Fibroblast of lung (primary cell): ENCODE data around the gene DLG4. TPM values are rescaled to one million over a fixed set of nuclear protein-coding genes. Genes with fewer than 3 reads are reported as not detected.

Experiments
- DNase-seq, 2 donors: peaks; one replicate each; pipeline versions ENCODE4 v3.0.0 to v3.0.0-alpha.2; 2010; ENCODE audit warnings: low read depth in 2 of 2
- H2AFZ ChIP-seq: 2 replicates; pipeline ENCODE4 v1.5.1; 2012; ENCODE audit warnings: low read length, control low read depth, inconsistent platforms
- H3K27ac ChIP-seq: 2 replicates; pipeline ENCODE4 v1.5.1; 2011; ENCODE audit warnings: low read length, control low read depth; ENCODE audit not compliant: insufficient read depth
- H3K27me3 ChIP-seq: 2 replicates; pipeline ENCODE4 v1.5.1; 2011; ENCODE audit warnings: mild to moderate bottlenecking, low read length; ENCODE audit not compliant: control insufficient read depth, insufficient read depth
- H3K36me3 ChIP-seq: 2 replicates; pipeline ENCODE4 v1.5.1; 2011; ENCODE audit warnings: low read length; ENCODE audit not compliant: control insufficient read depth, insufficient read depth
- H3K4me1 ChIP-seq: 2 replicates; pipeline ENCODE4 v1.5.1; 2011; ENCODE audit warnings: low read length; ENCODE audit not compliant: control insufficient read depth, insufficient read depth; ENCODE audit errors: extremely low read depth
- H3K4me2 ChIP-seq: 2 replicates; pipeline ENCODE4 v1.5.1; 2011; ENCODE audit warnings: low read length, control low read depth; ENCODE audit not compliant: insufficient read depth; ENCODE audit errors: extremely low read depth
- H3K4me3 ChIP-seq, 4 experiments: fragments of 200-600 bp in 1 of 4; sonication (generic) in 1 of 4; replicated peaks in 1 of 4; 2 replicates each; pipeline ENCODE4 v1.5.1; 2011 to 2016; ENCODE audit warnings: low read length in 4 of 4, low read depth in 3 of 4, mild to moderate bottlenecking in 3 of 4, control low read depth in 2 of 4, inconsistent platforms in 1 of 4, mixed read lengths in 1 of 4; ENCODE audit not compliant: insufficient read depth in 1 of 4; ENCODE audit errors: control extremely low read depth in 1 of 4
- H3K79me2 ChIP-seq: 2 replicates; pipeline ENCODE4 v1.5.1; 2012; ENCODE audit warnings: mild to moderate bottlenecking, low read length, inconsistent platforms; ENCODE audit not compliant: control insufficient read depth, insufficient read depth
- H3K9ac ChIP-seq: 2 replicates; pipeline ENCODE4 v1.5.1; 2011; ENCODE audit warnings: mild to moderate bottlenecking, low read length, control low read depth; ENCODE audit not compliant: insufficient read depth
- H3K9me3 ChIP-seq: 2 replicates; pipeline ENCODE4 v1.5.1; 2012; ENCODE audit warnings: low read depth, low read length; ENCODE audit not compliant: control insufficient read depth, insufficient read depth
- H4K20me1 ChIP-seq: 2 replicates; pipeline ENCODE4 v1.5.1; 2011; ENCODE audit warnings: low read length; ENCODE audit not compliant: control insufficient read depth, insufficient read depth; ENCODE audit errors: extremely low read depth
- EZH2 ChIP-seq: IDR thresholded peaks from 2 replicates; pipeline ENCODE4 v1.5.1; 2012; ENCODE audit warnings: low read length, control low read depth, mild to moderate bottlenecking; ENCODE audit errors: missing control alignments
- polyA plus RNA-seq, 2 donors: library from polyadenylated mRNA; depleted of rRNA in 1 of 2; stranded (reverse) in 1 of 2; unstranded in 1 of 2; fragments of >200 nt; gene quantifications; 2 replicates each; pipeline ENCODE4 v1.2.1, GENCODE V29; 2011 to 2012; ENCODE audit warnings: missing spikeins in 1 of 2
- total RNA-seq: library from RNA; depleted of rRNA; stranded (reverse); fragments of >200 nt; gene quantifications from 2 replicates; pipeline ENCODE4 v1.2.1, GENCODE V29; 2014
- TF ChIP-seq, protein P1 (sequence below), 2 donors: IDR thresholded peaks in 1 of 2; conservative IDR thresholded peaks in 1 of 2; 1 replicate in 1 of 2; 2 replicates in 1 of 2; pipeline ENCODE4 v1.5.1; 2011 to 2012; ENCODE audit warnings: low read length in 2 of 2, control low read depth in 1 of 2, inconsistent platforms in 1 of 2, low read depth in 1 of 2, mild to moderate bottlenecking in 1 of 2

Gene DLG4
- total and polyA plus RNA-seq, 2 donors (not counting 1 experiment from before 2014, with no cell fraction given): 11.3 to 22.0 TPM

DNA sequence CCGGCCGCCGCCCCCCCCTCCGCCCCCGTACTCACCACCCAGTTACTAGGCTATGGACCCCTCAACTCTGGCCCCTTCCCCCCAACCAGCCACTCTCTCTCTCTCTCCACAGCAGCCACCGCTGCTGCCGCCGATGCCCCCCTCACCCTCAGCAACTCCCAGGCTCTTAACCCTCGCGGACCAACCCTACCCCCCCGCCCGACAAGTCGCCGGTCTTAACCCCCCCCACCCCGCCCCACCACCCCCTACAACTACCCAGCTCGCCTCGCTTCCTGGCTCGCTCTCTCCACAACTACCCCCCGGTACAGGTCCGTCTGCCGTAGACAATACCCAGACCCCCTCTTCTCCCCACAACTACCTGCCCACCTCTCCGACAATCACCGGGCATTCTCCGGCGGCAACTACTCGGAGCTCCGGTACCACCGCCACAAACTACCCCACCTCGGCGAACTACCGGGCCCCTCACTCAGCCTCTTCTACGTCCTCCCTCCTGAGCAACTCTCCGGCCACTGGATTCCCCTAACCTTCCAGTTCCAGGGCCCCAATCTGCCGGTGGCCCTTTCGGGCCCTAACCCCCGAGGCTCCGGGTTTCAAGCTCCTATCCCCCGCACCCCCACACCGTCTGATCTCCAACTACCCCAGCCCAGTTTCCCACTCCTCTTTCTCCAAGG, 18.9 kb upstream of the DLG4 start:
- Histone ChIP-seq H3K27me3 (no peaks in the 10 kb centered on the region), H3K27ac (peak overlapping the region; percentile 74), H2AFZ (no peak overlapping the region), H3K4me3 (peak overlapping the region; percentile 89 to 96 (median 91)), H3K4me1 (peaks cover 25% of the 10 kb centered on the region), H4K20me1 (no peaks in the 10 kb centered on the region), H3K79me2 (peaks cover 67% of the 10 kb centered on the region), H3K36me3 (peaks cover 24% of the 10 kb centered on the region), H3K4me2 (peak overlapping the region; percentile 10), H3K9ac (peak overlapping the region; percentile 78), H3K9me3 (no peaks in the 10 kb centered on the region)
- DNase-seq: peak in 1 of 2 donors; percentile 49
- TF ChIP-seq, protein P1, sequence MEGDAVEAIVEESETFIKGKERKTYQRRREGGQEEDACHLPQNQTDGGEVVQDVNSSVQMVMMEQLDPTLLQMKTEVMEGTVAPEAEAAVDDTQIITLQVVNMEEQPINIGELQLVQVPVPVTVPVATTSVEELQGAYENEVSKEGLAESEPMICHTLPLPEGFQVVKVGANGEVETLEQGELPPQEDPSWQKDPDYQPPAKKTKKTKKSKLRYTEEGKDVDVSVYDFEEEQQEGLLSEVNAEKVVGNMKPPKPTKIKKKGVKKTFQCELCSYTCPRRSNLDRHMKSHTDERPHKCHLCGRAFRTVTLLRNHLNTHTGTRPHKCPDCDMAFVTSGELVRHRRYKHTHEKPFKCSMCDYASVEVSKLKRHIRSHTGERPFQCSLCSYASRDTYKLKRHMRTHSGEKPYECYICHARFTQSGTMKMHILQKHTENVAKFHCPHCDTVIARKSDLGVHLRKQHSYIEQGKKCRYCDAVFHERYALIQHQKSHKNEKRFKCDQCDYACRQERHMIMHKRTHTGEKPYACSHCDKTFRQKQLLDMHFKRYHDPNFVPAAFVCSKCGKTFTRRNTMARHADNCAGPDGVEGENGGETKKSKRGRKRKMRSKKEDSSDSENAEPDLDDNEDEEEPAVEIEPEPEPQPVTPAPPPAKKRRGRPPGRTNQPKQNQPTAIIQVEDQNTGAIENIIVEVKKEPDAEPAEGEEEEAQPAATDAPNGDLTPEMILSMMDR (conservative IDR thresholded peaks at IDR 0.05 in 1 of 2, IDR thresholded peaks at IDR 0.05 in 1 of 2; ENCODE audit: low read depth in 1 of 2, low read length in 2 of 2): no peak
- no peak for TF ChIP-seq EZH2

DNA sequence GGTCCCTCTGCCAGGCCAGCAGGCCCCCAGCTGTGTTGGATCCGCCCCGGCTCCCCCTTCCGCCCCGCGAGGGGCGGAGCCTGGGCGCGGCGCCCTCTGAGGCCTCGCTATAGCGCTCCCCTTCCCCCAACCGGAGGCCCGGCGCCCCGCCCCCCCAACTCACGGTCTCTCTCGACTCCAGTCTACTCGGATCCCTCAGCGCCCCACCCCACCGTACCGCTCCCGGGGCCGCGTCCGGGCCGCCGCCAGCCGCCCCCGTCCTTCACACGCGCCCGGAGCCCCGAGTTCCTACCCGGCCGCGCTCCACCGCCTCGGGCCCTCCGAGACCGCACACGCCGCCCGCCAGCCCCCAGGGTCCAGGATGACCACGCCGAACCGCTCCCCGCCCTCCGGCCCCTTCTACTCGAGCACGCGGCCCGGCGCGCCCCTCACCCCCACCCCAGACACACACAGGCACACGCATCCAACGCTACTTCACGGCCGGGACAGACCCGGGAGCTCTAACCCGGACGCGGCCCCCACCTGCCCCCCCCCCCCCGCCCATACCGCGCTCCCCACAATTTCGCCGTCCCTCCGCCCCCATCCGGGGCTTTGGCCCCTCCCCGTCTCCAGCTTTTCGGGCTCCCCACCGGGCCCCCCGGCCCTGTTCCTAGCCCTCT, 18.3 kb upstream of the DLG4 start:
- Histone ChIP-seq H2AFZ (no peak overlapping the region), H4K20me1 (no peaks in the 10 kb centered on the region), H3K4me3 (peak overlapping the region; percentile 33 to 92 (median 90)), H3K79me2 (peaks cover 74% of the 10 kb centered on the region), H3K36me3 (peaks cover 24% of the 10 kb centered on the region), H3K4me1 (peaks cover 23% of the 10 kb centered on the region), H3K27ac (peak overlapping the region; percentile 63), H3K27me3 (no peaks in the 10 kb centered on the region), H3K4me2 (peak overlapping the region; percentile 71), H3K9me3 (no peaks in the 10 kb centered on the region), H3K9ac (peak overlapping the region; percentile 71)
- DNase-seq: peak; percentile 50 to 69
- TF ChIP-seq, protein P1 (conservative IDR thresholded peaks at IDR 0.05 in 1 of 2, IDR thresholded peaks at IDR 0.05 in 1 of 2; ENCODE audit: low read depth in 1 of 2, low read length in 2 of 2): no peak
- no peak for TF ChIP-seq EZH2

DNA sequence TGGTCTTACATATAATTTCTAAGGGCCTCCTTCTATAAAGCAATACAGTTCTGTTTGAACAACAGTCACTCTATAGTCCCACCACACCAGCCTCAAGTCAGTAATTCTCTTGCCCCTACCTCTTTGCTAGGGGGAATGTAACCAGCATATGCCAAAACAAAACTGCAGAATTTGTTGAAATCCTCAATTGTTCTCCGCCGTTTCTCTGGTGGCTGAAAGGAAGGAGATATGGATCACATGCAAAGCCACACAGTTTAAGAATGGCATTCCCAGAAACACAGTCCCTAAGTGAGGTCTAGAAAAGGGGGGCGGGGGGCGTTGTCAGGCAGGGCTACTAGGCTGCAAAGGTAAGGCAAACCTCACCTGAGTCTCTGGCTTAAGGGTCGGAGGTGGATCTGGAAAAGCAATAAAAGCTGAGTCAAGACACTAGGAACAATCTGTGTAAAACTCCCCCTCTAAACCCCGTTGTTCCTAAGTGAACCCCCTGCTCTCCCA, 17.7 kb upstream of the DLG4 start:
- Histone ChIP-seq H3K9ac (no peak overlapping the region), H4K20me1 (no peaks in the 10 kb centered on the region), H3K4me3 (peak overlapping the region; percentile 33 to 90 (median 55)), H3K79me2 (peaks cover 78% of the 10 kb centered on the region), H3K27me3 (no peaks in the 10 kb centered on the region), H3K36me3 (peaks cover 24% of the 10 kb centered on the region), H3K4me2 (peak overlapping the region; percentile 71), H3K27ac (peak overlapping the region; percentile 30), H2AFZ (no peak overlapping the region), H3K4me1 (peaks cover 23% of the 10 kb centered on the region), H3K9me3 (no peaks in the 10 kb centered on the region)
- no peak for DNase-seq
- TF ChIP-seq EZH2: no peak
- TF ChIP-seq, protein P1 (conservative IDR thresholded peaks at IDR 0.05 in 1 of 2, IDR thresholded peaks at IDR 0.05 in 1 of 2; ENCODE audit: low read depth in 1 of 2, low read length in 2 of 2): no peak
